Panc1 (cell line): ENCODE data around the gene C2orf81. TPM values are rescaled to one million over a fixed set of nuclear protein-coding genes. Genes with fewer than 3 reads are reported as not detected.

Experiments used
- ATAC-seq: fragments of 200-7000 bp; cut with Tn5 transposase; 2 replicates; pipeline ENCODE4 v1.9.1; 2020; ENCODE audit warnings: mild to moderate bottlenecking, moderate library complexity
- BruUV-seq: library from RNA; stranded (reverse); fragments of 400-500 nt; replicated peaks from 2 replicates; lab custom pipeline; 2021; lab: Mats Ljungman, UMichigan
- CTCF ChIA-PET: fragments of 300-600 bp; sonication (Branson Sonifier 250); formaldehyde crosslinking; loops from one replicate; lab custom pipeline; 2022; ENCODE audit warnings: antibody characterized with exemption; lab: Charles Lee
- POLR2A ChIA-PET: fragments of 300-600 bp; sonication (Branson Sonifier 250); formaldehyde crosslinking; loops from one replicate; lab custom pipeline; 2022; ENCODE audit warnings: antibody characterized with exemption; lab: Charles Lee
- DNase-seq: peaks from one replicate; pipeline ENCODE4 v3.0.0-alpha.2; 2010; ENCODE audit warnings: low read depth, low spot score
- H3K27ac ChIP-seq: 2 replicates; pipeline ENCODE4 v1.5.1; 2011; ENCODE audit warnings: mild to moderate bottlenecking, low read length, inconsistent platforms
- H3K27me3 ChIP-seq: fragments of 200-500 bp; sonication (Bioruptor generic); 2 replicates; pipeline ENCODE4 v1.6.0; 2014; ENCODE audit warnings: low read length, inconsistent platforms; ENCODE audit not compliant: control insufficient read depth, insufficient read depth
- H3K36me3 ChIP-seq: fragments of 200-500 bp; sonication (Bioruptor generic); 2 replicates; pipeline ENCODE4 v1.5.1; 2014; ENCODE audit warnings: inconsistent platforms, mild to moderate bottlenecking, low read length, moderate library complexity; ENCODE audit not compliant: control insufficient read depth, insufficient read depth
- H3K4me1 ChIP-seq: 2 replicates; pipeline ENCODE4 v1.5.1; 2011; ENCODE audit warnings: inconsistent platforms, mild to moderate bottlenecking, low read length, moderate library complexity; ENCODE audit not compliant: control insufficient read depth, insufficient read depth
- H3K4me3 ChIP-seq, 2 experiments: 2 replicates each; pipeline ENCODE4 v1.5.1; 2011 to 2012; ENCODE audit warnings: low read depth in 2 of 2, low read length in 2 of 2, mild to moderate bottlenecking in 2 of 2, inconsistent platforms in 1 of 2, moderate library complexity in 1 of 2
- H3K9me3 ChIP-seq: fragments of 200-500 bp; sonication (Bioruptor generic); 2 replicates; pipeline ENCODE4 v1.5.1; 2014; ENCODE audit warnings: low read depth, mild to moderate bottlenecking, inconsistent platforms, low read length, moderate library complexity; ENCODE audit not compliant: control insufficient read depth, insufficient read depth
- SIN3A ChIP-seq: IDR thresholded peaks from 2 replicates; pipeline ENCODE4 v1.6.1; 2012; ENCODE audit warnings: low read depth, mild to moderate bottlenecking, low read length, moderate library complexity, borderline replicate concordance; ENCODE audit not compliant: insufficient read depth
- TCF7L2 ChIP-seq: IDR thresholded peaks from 2 replicates; pipeline ENCODE4 v1.6.1; 2011; ENCODE audit warnings: mild to moderate bottlenecking, low read depth, low read length, inconsistent platforms
- in situ Hi-C: cut with HindIII; loops from 2 replicates; pipeline ENCODE4 v1.10.0; 2016; ENCODE audit warnings: low sequenced_read_pairs, low pct_unique_long_range_greater_than_20kb
- intact Hi-C: fragments of 100-400 bp; cut with micrococcal nuclease; formaldehyde crosslinking; loops from one replicate; pipeline ENCODE4 v1.10.0; 2022; ENCODE audit not compliant: unreplicated experiment
- total RNA-seq: library from RNA; stranded (reverse); gene quantifications from one replicate; pipeline ENCODE4 v1.2.1, GENCODE V29; 2021; ENCODE audit not compliant: unreplicated experiment
- TF ChIP-seq, protein P1 (sequence below), 2 experiments: IDR thresholded peaks; 2 replicates each; pipeline ENCODE4 v1.6.1; 2011 to 2012; ENCODE audit warnings: low read depth in 2 of 2, control low read depth in 1 of 2, low read length in 1 of 2, mild to moderate bottlenecking in 1 of 2, moderate library complexity in 1 of 2; ENCODE audit not compliant: insufficient read depth in 1 of 2
- TF ChIP-seq, protein P2 (sequence below): fragments of 450-650 bp; IDR thresholded peaks from 2 replicates; pipeline ENCODE4 v1.5.1; 2017; ENCODE audit warnings: mild to moderate bottlenecking

The C2orf81 gene
- total RNA-seq, 1 experiment from 2014 or later, result 3.9 TPM

DNA sequence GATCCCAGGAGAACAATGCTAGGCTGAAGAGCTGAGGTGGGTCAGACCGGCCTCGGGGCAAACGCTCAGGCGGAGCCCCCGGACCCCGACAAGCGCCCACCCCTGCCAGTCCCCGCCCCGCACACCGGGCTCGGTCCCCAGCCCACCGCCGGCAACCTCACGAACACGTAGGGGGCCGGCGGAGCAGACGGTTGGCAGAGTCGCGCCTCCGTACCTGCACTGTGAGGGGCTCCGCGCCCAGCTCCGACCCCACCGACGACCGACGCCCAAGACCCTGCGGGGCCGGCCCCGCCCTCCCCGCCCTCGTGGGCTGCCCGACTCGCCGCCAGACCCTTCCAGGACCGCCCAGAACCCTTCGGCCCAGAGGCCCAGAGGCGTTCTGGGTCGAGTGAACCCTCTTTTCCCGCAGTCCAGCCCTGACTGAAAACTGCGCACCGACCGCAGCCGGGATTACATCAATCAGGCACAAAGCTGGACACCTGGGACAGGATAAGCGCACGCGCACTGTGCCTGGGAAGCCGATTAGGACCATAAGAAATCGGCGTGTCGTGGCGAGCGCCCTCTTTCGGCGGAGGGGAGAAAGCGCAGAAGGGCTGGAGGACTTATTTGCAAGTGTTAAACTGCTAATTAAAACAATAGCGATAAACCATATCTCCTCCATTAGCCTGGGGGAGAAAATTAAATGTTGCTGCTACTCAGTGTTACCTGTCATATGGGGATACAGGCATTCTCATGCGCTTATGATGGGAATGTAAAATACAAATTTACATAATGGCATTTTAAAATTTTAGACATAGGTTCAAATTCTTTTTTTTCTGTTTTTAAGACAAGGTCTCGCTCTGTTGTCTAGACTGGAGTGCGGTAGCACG is 29.6 kb downstream of the C2orf81 start:
- CTCF ChIA-PET, result interaction anchor here (0.6 to 1.0 kb wide), 4 partner anchors 57 to 179 kb away, joined by 3 to 9 read pairs (median 4); no protein-coding TSS in a partner anchor
- in situ Hi-C loops (no loop called here), intact Hi-C loops (loop anchor here (5.0 kb wide), 1 partner anchor 140 kb away; no protein-coding TSS in a partner anchor)

DNA sequence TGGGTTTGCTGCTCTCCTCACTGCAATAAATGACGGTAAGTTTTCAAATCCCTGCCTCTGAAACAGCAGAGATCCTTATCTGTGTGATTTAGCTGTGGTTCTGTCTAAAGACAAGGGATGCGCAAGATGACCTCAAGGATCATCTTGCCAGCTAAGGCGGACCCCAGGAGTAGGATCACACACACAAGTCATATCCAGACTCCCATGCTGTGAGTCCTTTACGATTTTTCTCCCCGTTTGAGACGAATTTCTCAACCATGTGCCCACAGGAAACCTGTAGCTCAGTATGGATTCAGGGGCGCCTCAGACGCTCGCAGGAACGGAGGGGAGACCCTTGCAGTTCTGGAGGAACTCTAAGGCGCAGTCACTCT is 30.2 kb downstream of the C2orf81 start:
- H3K27me3 ChIP-seq, result no peaks in the 10 kb centered on the region
- peak; percentile 56 for ATAC-seq
- POLR2A ChIA-PET, result interaction anchor here (0.6 kb wide), 1 partner anchor 45 kb away, joined by 10 read pairs; no protein-coding TSS in a partner anchor
- TF ChIP-seq TCF7L2, result no peak
- in situ Hi-C loops, result no loop called here
- DNase-seq, result no peak
- CTCF ChIA-PET, result interaction anchor here (0.6 to 1.0 kb wide), 3 partner anchors 56 to 178 kb away, joined by 3 to 9 read pairs (median 4); no protein-coding TSS in a partner anchor
- intact Hi-C loops, result loop anchor here (5.0 kb wide), 1 partner anchor 139 kb away; no protein-coding TSS in a partner anchor
- H3K4me1 ChIP-seq, result peaks cover 21% of the 10 kb centered on the region
- H3K36me3 ChIP-seq, result peaks cover 8% of the 10 kb centered on the region; the same call in 1 of the 2 replicates
- H3K4me3 ChIP-seq, result peak overlapping the region; percentile 91 to 99
- no TSS peak for BruUV-seq
- no peaks in the 10 kb centered on the region for H3K9me3 ChIP-seq
- peak overlapping the region; percentile 94 for H3K27ac ChIP-seq

More for the DNA sequence above, 29.6 kb downstream of the C2orf81 start:
- Histone ChIP-seq H3K4me3 (peak overlapping the region; percentile 91 to 99), H3K4me1 (peaks cover 21% of the 10 kb centered on the region), H3K36me3 (peaks cover 8% of the 10 kb centered on the region; the same call in 1 of the 2 replicates), H3K27me3 (no peaks in the 10 kb centered on the region), H3K9me3 (no peaks in the 10 kb centered on the region), H3K27ac (peak overlapping the region; percentile 94)
- no TSS peak for BruUV-seq
- POLR2A ChIA-PET, result interaction anchor here (0.6 kb wide), 1 partner anchor 46 kb away, joined by 10 read pairs; no protein-coding TSS in a partner anchor
- peak; percentile 87 for DNase-seq
- ATAC-seq, result peak; percentile 92
- TF ChIP-seq SIN3A (peak; percentile 49; the same call in 1 of the 2 replicates), TCF7L2 (no peak)
- TF ChIP-seq, protein P1, sequence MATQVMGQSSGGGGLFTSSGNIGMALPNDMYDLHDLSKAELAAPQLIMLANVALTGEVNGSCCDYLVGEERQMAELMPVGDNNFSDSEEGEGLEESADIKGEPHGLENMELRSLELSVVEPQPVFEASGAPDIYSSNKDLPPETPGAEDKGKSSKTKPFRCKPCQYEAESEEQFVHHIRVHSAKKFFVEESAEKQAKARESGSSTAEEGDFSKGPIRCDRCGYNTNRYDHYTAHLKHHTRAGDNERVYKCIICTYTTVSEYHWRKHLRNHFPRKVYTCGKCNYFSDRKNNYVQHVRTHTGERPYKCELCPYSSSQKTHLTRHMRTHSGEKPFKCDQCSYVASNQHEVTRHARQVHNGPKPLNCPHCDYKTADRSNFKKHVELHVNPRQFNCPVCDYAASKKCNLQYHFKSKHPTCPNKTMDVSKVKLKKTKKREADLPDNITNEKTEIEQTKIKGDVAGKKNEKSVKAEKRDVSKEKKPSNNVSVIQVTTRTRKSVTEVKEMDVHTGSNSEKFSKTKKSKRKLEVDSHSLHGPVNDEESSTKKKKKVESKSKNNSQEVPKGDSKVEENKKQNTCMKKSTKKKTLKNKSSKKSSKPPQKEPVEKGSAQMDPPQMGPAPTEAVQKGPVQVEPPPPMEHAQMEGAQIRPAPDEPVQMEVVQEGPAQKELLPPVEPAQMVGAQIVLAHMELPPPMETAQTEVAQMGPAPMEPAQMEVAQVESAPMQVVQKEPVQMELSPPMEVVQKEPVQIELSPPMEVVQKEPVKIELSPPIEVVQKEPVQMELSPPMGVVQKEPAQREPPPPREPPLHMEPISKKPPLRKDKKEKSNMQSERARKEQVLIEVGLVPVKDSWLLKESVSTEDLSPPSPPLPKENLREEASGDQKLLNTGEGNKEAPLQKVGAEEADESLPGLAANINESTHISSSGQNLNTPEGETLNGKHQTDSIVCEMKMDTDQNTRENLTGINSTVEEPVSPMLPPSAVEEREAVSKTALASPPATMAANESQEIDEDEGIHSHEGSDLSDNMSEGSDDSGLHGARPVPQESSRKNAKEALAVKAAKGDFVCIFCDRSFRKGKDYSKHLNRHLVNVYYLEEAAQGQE (IDR thresholded peaks at IDR 0.05; ENCODE audit: insufficient read depth in 1 of 2, low read depth in 2 of 2, low read length in 1 of 2), result peak in 1 of 2 experiments; percentile 67; a peak in 1 of 4 replicates
- TF ChIP-seq, protein P2, sequence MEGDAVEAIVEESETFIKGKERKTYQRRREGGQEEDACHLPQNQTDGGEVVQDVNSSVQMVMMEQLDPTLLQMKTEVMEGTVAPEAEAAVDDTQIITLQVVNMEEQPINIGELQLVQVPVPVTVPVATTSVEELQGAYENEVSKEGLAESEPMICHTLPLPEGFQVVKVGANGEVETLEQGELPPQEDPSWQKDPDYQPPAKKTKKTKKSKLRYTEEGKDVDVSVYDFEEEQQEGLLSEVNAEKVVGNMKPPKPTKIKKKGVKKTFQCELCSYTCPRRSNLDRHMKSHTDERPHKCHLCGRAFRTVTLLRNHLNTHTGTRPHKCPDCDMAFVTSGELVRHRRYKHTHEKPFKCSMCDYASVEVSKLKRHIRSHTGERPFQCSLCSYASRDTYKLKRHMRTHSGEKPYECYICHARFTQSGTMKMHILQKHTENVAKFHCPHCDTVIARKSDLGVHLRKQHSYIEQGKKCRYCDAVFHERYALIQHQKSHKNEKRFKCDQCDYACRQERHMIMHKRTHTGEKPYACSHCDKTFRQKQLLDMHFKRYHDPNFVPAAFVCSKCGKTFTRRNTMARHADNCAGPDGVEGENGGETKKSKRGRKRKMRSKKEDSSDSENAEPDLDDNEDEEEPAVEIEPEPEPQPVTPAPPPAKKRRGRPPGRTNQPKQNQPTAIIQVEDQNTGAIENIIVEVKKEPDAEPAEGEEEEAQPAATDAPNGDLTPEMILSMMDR, result peak; percentile 99
